Astrocyte (in vitro differentiated cells and primary cell): ENCODE results near the gene TRANK1.

Source experiments
- CTCF ChIP-seq: IDR thresholded peaks from 2 replicates; pipeline ENCODE4 v1.5.1; 2011; ENCODE audit warnings: low read depth, mild to moderate bottlenecking, inconsistent platforms, low read length, moderate library complexity; ENCODE audit not compliant: insufficient read depth
- EZH2 ChIP-seq: IDR thresholded peaks from 2 replicates; pipeline ENCODE4 v1.6.1; 2012; ENCODE audit warnings: mild to moderate bottlenecking, low read length, inconsistent platforms; ENCODE audit not compliant: insufficient read depth

- TF ChIP-seq CTCF (no peak), EZH2 (no peak)
Measured at GRCh38 chr3:36923523-36923943, 21.3 kb downstream of the TRANK1 start.
